ENCODE results near the gene PYGB. TPM values are rescaled to one million over a fixed set of nuclear protein-coding genes. Genes with fewer than 3 reads are reported as not detected.

Gene PYGB
- total RNA-seq = 100 to 1,000 TPM in 1 of 4 donors, 10 to 100 TPM in 3; 83.2 to 141 (median 94.6) TPM

GRCh38 chr20:25247956-25248785 lies at the start of gene PYGB:
Gene PYGB (plus strand): TSS chr20:25248085. CDS start chr20:25248179, 94 bp downstream.
- no peaks in the 10 kb centered on the region for H3K27me3 ChIP-seq
- H3K4me1 ChIP-seq = peaks cover 32 to 34% of the 10 kb centered on the region in 2 donors
- peak within 1 kb of the TSS; percentile 78 to 94 (median 81) for H3K27ac ChIP-seq
- H3K36me3 ChIP-seq = no peaks in the 10 kb centered on the region
- WGBS, 2 donors = 2 to 5% methylated on average over 4 to 10 of the region's 113 CpGs
- peak; percentile 72 to 77 for DNase-seq
- no peaks in the 10 kb centered on the region for H3K9me3 ChIP-seq
- no peak for TF ChIP-seq CTCF (IDR thresholded peaks at IDR 0.05)
- TF ChIP-seq POLR2A (IDR thresholded peaks at IDR 0.05) = peak; percentile 76 to 95
- intact Hi-C loops (cut with DNase I) = loop anchor here (2.0 kb wide), 1 partner anchor 51 kb away; no protein-coding TSS in a partner anchor
- H3K4me3 ChIP-seq (replicated peaks in 1 of 3) = peak within 1 kb of the TSS; percentile 73 to 96 (median 79)

GRCh38 chr20:25198663-25199383 lies 49.1 kb upstream of the PYGB start:
- DNase-seq = no peak
- TF ChIP-seq CTCF (IDR thresholded peaks at IDR 0.05) (no peak), POLR2A (IDR thresholded peaks at IDR 0.05) (no peak)
- Histone ChIP-seq H3K36me3 (no peaks in the 10 kb centered on the region), H3K27ac (no peak overlapping the region), H3K27me3 (no peaks in the 10 kb centered on the region), H3K9me3 (no peaks in the 10 kb centered on the region), H3K4me1 (peaks cover 13 to 15% of the 10 kb centered on the region in 2 donors), H3K4me3 (replicated peaks in 1 of 3) (no peak overlapping the region)
- WGBS, 2 donors = 82 to 85% methylated on average over 11 of the region's 11 CpGs
- intact Hi-C loops (cut with DNase I) = loop anchor here (10.0 kb wide), 1 partner anchor 196 kb away; the partner anchor contains the start of gene ABHD12

- no peak overlapping the region for H3K4me3 ChIP-seq (replicated peaks in 1 of 3)
- no peak overlapping the region for H3K27ac ChIP-seq
- intact Hi-C loops (cut with DNase I) = loop anchor here (10.0 kb wide), 1 partner anchor 195 kb away; the partner anchor contains the start of gene ABHD12
- 86 to 91% methylated on average over 5 of the region's 5 CpGs for WGBS, 2 donors
- no peaks in the 10 kb centered on the region for H3K27me3 ChIP-seq
- no peaks in the 10 kb centered on the region for H3K9me3 ChIP-seq
- no peak for DNase-seq
- TF ChIP-seq CTCF (IDR thresholded peaks at IDR 0.05) = no peak
- no peak for TF ChIP-seq POLR2A (IDR thresholded peaks at IDR 0.05)
- H3K4me1 ChIP-seq = peaks cover 13 to 15% of the 10 kb centered on the region in 2 donors
- H3K36me3 ChIP-seq = no peaks in the 10 kb centered on the region
Observed at GRCh38 chr20:25199473-25200260, 48.2 kb upstream of the PYGB start.

- H3K4me1 ChIP-seq = no peaks in the 10 kb centered on the region
- H3K27ac ChIP-seq = no peak overlapping the region
- H3K27me3 ChIP-seq = no peaks in the 10 kb centered on the region
- no peaks in the 10 kb centered on the region for H3K9me3 ChIP-seq
- H3K36me3 ChIP-seq = no peaks in the 10 kb centered on the region
- no peak overlapping the region for H3K4me3 ChIP-seq (replicated peaks in 1 of 3)
- TF ChIP-seq CTCF (IDR thresholded peaks at IDR 0.05) = no peak
- TF ChIP-seq POLR2A (IDR thresholded peaks at IDR 0.05) = no peak
- intact Hi-C loops (cut with DNase I) = no loop called here
- no peak for DNase-seq
- 50 to 67% methylated on average over 2 of the region's 2 CpGs for WGBS, 2 donors
Observed at GRCh38 chr20:25203089-25203488, 44.8 kb upstream of the PYGB start.

Data from thyroid gland (tissue), 4 donors.